Stimulated activated CD4-positive, alpha-beta T cell treated with anti-CD3 and anti-CD28 coated beads, Interleukin-15, amount 100 ng/mL, for 1 hour (primary cell): ENCODE data around the gene CCDC192.

Experiments used
- DNase-seq, 2 donors: peaks; one replicate each; pipeline ENCODE4 v3.0.0-alpha.2; 2020; ENCODE audit warnings: low read depth in 1 of 2, low spot score in 1 of 2

Gene CCDC192

GRCh38 chr5:127805448-127805847, 102.3 kb downstream of the CCDC192 start:
- DNase-seq, result no peak

GRCh38 chr5:127806776-127807175, 103.6 kb downstream of the CCDC192 start:
- DNase-seq, result no peak

GRCh38 chr5:127809533-127809932, 106.3 kb downstream of the CCDC192 start:
- no peak for DNase-seq

- no peak for DNase-seq
Observed at GRCh38 chr5:127810017-127810416, 106.8 kb downstream of the CCDC192 start.

GRCh38 chr5:127810707-127811490, 107.7 kb downstream of the CCDC192 start:
- no peak for DNase-seq

GRCh38 chr5:127812570-127812969, 109.4 kb downstream of the CCDC192 start:
- no peak for DNase-seq

GRCh38 chr5:127813633-127814587, 110.7 kb downstream of the CCDC192 start:
- DNase-seq, result no peak

- no peak for DNase-seq
Observed at GRCh38 chr5:127814588-127814973, 111.4 kb downstream of the CCDC192 start.

- DNase-seq, result no peak
Observed at GRCh38 chr5:127820910-127821553, 117.8 kb downstream of the CCDC192 start.

- DNase-seq, result no peak
Observed at GRCh38 chr5:127821896-127822295, 118.7 kb downstream of the CCDC192 start.

- no peak for DNase-seq
Observed at GRCh38 chr5:127824126-127824525, 120.9 kb downstream of the CCDC192 start.

- DNase-seq, result no peak
Observed at GRCh38 chr5:127826011-127826410, 122.8 kb downstream of the CCDC192 start.

- DNase-seq, result no peak
Observed at GRCh38 chr5:127827451-127827850, 124.3 kb downstream of the CCDC192 start.

GRCh38 chr5:127830157-127830556, 127.0 kb downstream of the CCDC192 start:
- DNase-seq, result no peak

- DNase-seq, result no peak
Observed at GRCh38 chr5:127830829-127831598, 127.8 kb downstream of the CCDC192 start.

GRCh38 chr5:127832067-127832466, 128.9 kb downstream of the CCDC192 start:
- no peak for DNase-seq

GRCh38 chr5:127834094-127834531, 130.9 kb downstream of the CCDC192 start:
- no peak for DNase-seq

GRCh38 chr5:127834554-127834953, 131.4 kb downstream of the CCDC192 start:
- no peak for DNase-seq

- DNase-seq, result no peak
Observed at GRCh38 chr5:127838661-127839060, 135.5 kb downstream of the CCDC192 start.

- DNase-seq, result no peak
Observed at GRCh38 chr5:127839072-127839471, 135.9 kb downstream of the CCDC192 start.
